Naive thymus-derived CD8-positive, alpha-beta T cell (primary cell): Measurements from ENCODE around the gene ATXN10. TPM values are rescaled to one million over a fixed set of nuclear protein-coding genes. Genes with fewer than 3 reads are reported as not detected.

Experiments
- ATAC-seq, 2 donors: fragments of 150-1000 bp; cut with Tn5 transposase in 1 of 2; sonication (Bioruptor Pico), chemical (Tn5 transposase) in 1 of 2; 1 replicate in 1 of 2; 2 replicates in 1 of 2; pipeline ENCODE4 v1.10.0; 2021; ENCODE audit warnings: mild to moderate bottlenecking in 2 of 2, moderate library complexity in 2 of 2
- POLR2A ChIA-PET: fragments of 350-600 bp; sonication (Branson Sonifier 250); formaldehyde crosslinking; loops from one replicate; lab custom pipeline; 2021; ENCODE audit warnings: antibody characterized with exemption; lab: Charles Lee
- DNase-seq, 10 donors: peaks; one replicate each; pipeline versions ENCODE4 v3.0.0 to v3.0.0-alpha.2; 2020 to 2022
- H3K27ac Mint-ChIP-seq, 10 donors: one replicate each; pipeline ENCODE4 v1.8.0; 2020 to 2022; ENCODE audit warnings: mild to moderate bottlenecking in 10 of 10, mixed read lengths in 10 of 10, moderate library complexity in 4 of 10, inconsistent platforms in 1 of 10
- H3K27me3 Mint-ChIP-seq, 5 donors: one replicate each; pipeline ENCODE4 v1.8.0; 2021 to 2022; ENCODE audit warnings: mixed read lengths in 5 of 5
- H3K36me3 Mint-ChIP-seq, 3 donors: one replicate each; pipeline ENCODE4 v1.8.0; 2020 to 2022; ENCODE audit warnings: mixed read lengths in 3 of 3, mild to moderate bottlenecking in 2 of 3, inconsistent platforms in 1 of 3
- H3K4me1 Mint-ChIP-seq, 4 donors: one replicate each; pipeline ENCODE4 v1.8.0; 2021 to 2022; ENCODE audit warnings: mixed read lengths in 4 of 4
- H3K4me3 Mint-ChIP-seq, 10 donors: one replicate each; pipeline ENCODE4 v1.8.0; 2020 to 2022; ENCODE audit warnings: mild to moderate bottlenecking in 10 of 10, mixed read lengths in 10 of 10, moderate library complexity in 6 of 10, inconsistent platforms in 1 of 10
- H3K9me3 Mint-ChIP-seq, 9 donors: one replicate each; pipeline ENCODE4 v1.8.0; 2020 to 2022; ENCODE audit warnings: mixed read lengths in 9 of 9, mild to moderate bottlenecking in 3 of 9, inconsistent platforms in 1 of 9, moderate library complexity in 1 of 9
- polyA plus RNA-seq, 3 donors: library from polyadenylated mRNA; unstranded; fragments of 300-500 nt; fragmentation: Illumina TruSeq; gene quantifications; one replicate each; pipeline ENCODE4 v1.2.3, GENCODE V29; 2021
- total RNA-seq, 8 experiments: library from RNA in 2 of 8; stranded (reverse) in 2 of 8; gene quantifications; one replicate each; pipeline ENCODE4 v1.2.3 and lab custom pipeline; 2021 to 2026

ATXN10 gene
- total and polyA plus RNA-seq, 5 experiments from 2014 or later = 77.4 to 117 (median 91.1) TPM

GRCh38 chr22:45632791-45633515 lies 38.7 kb upstream of the ATXN10 start:
- no peak for DNase-seq
- H3K27ac Mint-ChIP-seq = no peak overlapping the region
- peaks cover 0 to 3% (median 0%) of the 10 kb centered on the region in 4 donors for H3K4me1 Mint-ChIP-seq
- peaks cover 19 to 72% (median 46%) of the 10 kb centered on the region in 5 donors for H3K27me3 Mint-ChIP-seq
- no peaks in the 10 kb centered on the region for H3K9me3 Mint-ChIP-seq
- no peaks in the 10 kb centered on the region for H3K36me3 Mint-ChIP-seq
- no peak overlapping the region for H3K4me3 Mint-ChIP-seq
- POLR2A ChIA-PET = no interaction called here
- no peak for ATAC-seq

- H3K4me1 Mint-ChIP-seq = peaks cover 1 to 15% (median 7%) of the 10 kb centered on the region in 4 donors
These were observed 35.0 kb upstream of the ATXN10 start for GRCh38 chr22:45636683-45637082.

GRCh38 chr22:45638197-45638596 lies 33.4 kb upstream of the ATXN10 start:
- no peaks in the 10 kb centered on the region for H3K9me3 Mint-ChIP-seq
- POLR2A ChIA-PET = no interaction called here
- no peak overlapping the region for H3K27ac Mint-ChIP-seq
- H3K4me1 Mint-ChIP-seq = peaks cover 1 to 15% (median 6%) of the 10 kb centered on the region in 4 donors
- H3K27me3 Mint-ChIP-seq = peaks cover 20 to 64% (median 44%) of the 10 kb centered on the region in 5 donors
- DNase-seq (no peak), ATAC-seq (no peak)
- no peak overlapping the region for H3K4me3 Mint-ChIP-seq
- H3K36me3 Mint-ChIP-seq = no peaks in the 10 kb centered on the region

More at GRCh38 chr22:45636683-45637082, 35.0 kb upstream of the ATXN10 start:
- Mint-ChIP-seq H3K27ac (no peak overlapping the region), H3K36me3 (no peaks in the 10 kb centered on the region), H3K9me3 (no peaks in the 10 kb centered on the region), H3K27me3 (peaks cover 22 to 72% (median 45%) of the 10 kb centered on the region in 5 donors), H3K4me3 (no peak overlapping the region)
- DNase-seq (no peak), ATAC-seq (no peak)
- POLR2A ChIA-PET = no interaction called here

- no peak overlapping the region for H3K27ac Mint-ChIP-seq
- DNase-seq = no peak
- H3K4me3 Mint-ChIP-seq = no peak overlapping the region
- no peaks in the 10 kb centered on the region for H3K9me3 Mint-ChIP-seq
- POLR2A ChIA-PET = no interaction called here
- ATAC-seq = no peak
- peaks cover 18 to 57% (median 40%) of the 10 kb centered on the region in 5 donors for H3K27me3 Mint-ChIP-seq
- no peaks in the 10 kb centered on the region for H3K36me3 Mint-ChIP-seq
- peaks cover 1 to 15% (median 6%) of the 10 kb centered on the region in 4 donors for H3K4me1 Mint-ChIP-seq
These were observed 32.5 kb upstream of the ATXN10 start for GRCh38 chr22:45638834-45639746.

- Mint-ChIP-seq H3K27ac (no peak overlapping the region), H3K4me3 (no peak overlapping the region), H3K27me3 (peaks cover 22 to 58% (median 39%) of the 10 kb centered on the region in 5 donors), H3K9me3 (no peaks in the 10 kb centered on the region), H3K36me3 (no peaks in the 10 kb centered on the region), H3K4me1 (peaks cover 1 to 15% (median 6%) of the 10 kb centered on the region in 4 donors)
- POLR2A ChIA-PET = no interaction called here
- DNase-seq (no peak), ATAC-seq (no peak)
These were observed 31.9 kb upstream of the ATXN10 start for GRCh38 chr22:45639747-45640102.

- Mint-ChIP-seq H3K36me3 (no peaks in the 10 kb centered on the region), H3K9me3 (no peaks in the 10 kb centered on the region), H3K27ac (no peak overlapping the region), H3K4me1 (peaks cover 2 to 15% (median 6%) of the 10 kb centered on the region in 4 donors), H3K27me3 (peaks cover 25 to 59% (median 39%) of the 10 kb centered on the region in 5 donors), H3K4me3 (no peak overlapping the region)
- POLR2A ChIA-PET = no interaction called here
- ATAC-seq (no peak), DNase-seq (no peak)
These were observed 31.2 kb upstream of the ATXN10 start for GRCh38 chr22:45640291-45640940.

- Mint-ChIP-seq H3K4me1 (peaks cover 4 to 20% (median 10%) of the 10 kb centered on the region in 4 donors), H3K27me3 (peaks cover 27 to 61% (median 39%) of the 10 kb centered on the region in 5 donors), H3K36me3 (no peaks in the 10 kb centered on the region), H3K4me3 (no peak overlapping the region), H3K9me3 (no peaks in the 10 kb centered on the region), H3K27ac (no peak overlapping the region)
- POLR2A ChIA-PET = no interaction called here
- DNase-seq (no peak), ATAC-seq (no peak)
These were observed 30.6 kb upstream of the ATXN10 start for GRCh38 chr22:45640941-45641621.

- Mint-ChIP-seq H3K27me3 (peaks cover 25 to 61% (median 39%) of the 10 kb centered on the region in 5 donors), H3K4me3 (no peak overlapping the region), H3K27ac (no peak overlapping the region), H3K4me1 (peaks cover 4 to 22% (median 10%) of the 10 kb centered on the region in 4 donors), H3K36me3 (no peaks in the 10 kb centered on the region), H3K9me3 (no peaks in the 10 kb centered on the region)
- ATAC-seq (no peak), DNase-seq (no peak)
- POLR2A ChIA-PET = no interaction called here
These were observed 28.6 kb upstream of the ATXN10 start for GRCh38 chr22:45642986-45643385.

GRCh38 chr22:45644714-45645113 lies 26.9 kb upstream of the ATXN10 start:
- peaks cover 17 to 56% (median 31%) of the 10 kb centered on the region in 5 donors for H3K27me3 Mint-ChIP-seq
- peaks cover 3 to 11% (median 6%) of the 10 kb centered on the region in 4 donors for H3K4me1 Mint-ChIP-seq
- no peak overlapping the region for H3K27ac Mint-ChIP-seq
- ATAC-seq (no peak), DNase-seq (no peak)
- H3K9me3 Mint-ChIP-seq = no peaks in the 10 kb centered on the region
- POLR2A ChIA-PET = no interaction called here
- H3K4me3 Mint-ChIP-seq = peak overlapping the region in 2 of 10 donors; percentile 23 to 29
- H3K36me3 Mint-ChIP-seq = no peaks in the 10 kb centered on the region

GRCh38 chr22:45645150-45645525 lies 26.5 kb upstream of the ATXN10 start:
- POLR2A ChIA-PET = no interaction called here
- Mint-ChIP-seq H3K36me3 (no peaks in the 10 kb centered on the region), H3K4me1 (peaks cover 2 to 7% (median 5%) of the 10 kb centered on the region in 4 donors), H3K4me3 (peak overlapping the region in 2 of 10 donors; percentile 23 to 29), H3K9me3 (no peaks in the 10 kb centered on the region), H3K27me3 (peaks cover 16 to 52% (median 31%) of the 10 kb centered on the region in 5 donors), H3K27ac (no peak overlapping the region)
- DNase-seq (no peak), ATAC-seq (no peak)

GRCh38 chr22:45645526-45646414 lies 25.9 kb upstream of the ATXN10 start:
- Mint-ChIP-seq H3K27ac (no peak overlapping the region), H3K27me3 (peaks cover 16 to 50% (median 28%) of the 10 kb centered on the region in 5 donors)

More at GRCh38 chr22:45645526-45646414, 25.9 kb upstream of the ATXN10 start:
- Mint-ChIP-seq H3K9me3 (no peaks in the 10 kb centered on the region), H3K4me1 (peaks cover 2 to 7% (median 5%) of the 10 kb centered on the region in 4 donors), H3K36me3 (no peaks in the 10 kb centered on the region), H3K4me3 (peak overlapping the region; percentile 40 to 81 (median 67))
- ATAC-seq = peak; percentile 98 to 99
- peak; percentile 52 to 83 (median 77) for DNase-seq
- POLR2A ChIA-PET = no interaction called here
